Gastroesophageal sphincter (tissue), 4 donors: ENCODE measurements around the gene USPL1. TPM values are rescaled to one million over a fixed set of nuclear protein-coding genes. Genes with fewer than 3 reads are reported as not detected.

ENCODE experiments used
- ATAC-seq: fragments of 150-250 bp; one replicate; pipeline ENCODE4 v1.9.1; 2016; ENCODE audit warnings: mild to moderate bottlenecking, moderate library complexity
- H3K27ac ChIP-seq, 4 donors: fragments of 200-600 bp; sonication (generic) in 3 of 4; 1 replicate in 3 of 4; 2 replicates in 1 of 4; pipeline ENCODE4 v1.5.1; 2016 to 2019
- H3K27me3 ChIP-seq: fragments of 200-600 bp; sonication (generic); one replicate; pipeline ENCODE4 v1.5.1; 2019
- H3K36me3 ChIP-seq, 2 donors: fragments of 200-600 bp; sonication (generic); one replicate each; pipeline ENCODE4 v1.5.1; 2019; ENCODE audit warnings: control low read depth in 1 of 2
- H3K4me1 ChIP-seq, 3 donors: fragments of 200-600 bp; sonication (generic); 1 replicate in 2 of 3; 2 replicates in 1 of 3; pipeline ENCODE4 v1.5.1; 2016 to 2019; ENCODE audit warnings: control low read depth in 2 of 3
- H3K4me3 ChIP-seq, 2 donors: fragments of 200-600 bp; sonication (generic); one replicate each; pipeline ENCODE4 v1.5.1; 2019; ENCODE audit warnings: mild to moderate bottlenecking in 1 of 2, moderate library complexity in 1 of 2
- H3K9me3 ChIP-seq, 3 donors: fragments of 200-600 bp; sonication (generic); one replicate each; pipeline ENCODE4 v1.5.1; 2017 to 2019; ENCODE audit warnings: control low read depth in 2 of 3
- CTCF ChIP-seq, 4 experiments: fragments of 200-600 bp in 2 of 4; fragments of 450-650 bp in 2 of 4; sonication (generic) in 1 of 4; IDR thresholded peaks; one replicate each; pipeline ENCODE4 v1.5.1; 2017 to 2019; ENCODE audit warnings: antibody characterized with exemption in 4 of 4, mild to moderate bottlenecking in 2 of 4, moderate library complexity in 2 of 4
- EP300 ChIP-seq: sonication (generic); formaldehyde crosslinking; IDR thresholded peaks from one replicate; pipeline ENCODE4 v1.6.1; 2017; ENCODE audit warnings: antibody characterized with exemption, mild to moderate bottlenecking
- POLR2A ChIP-seq, 2 donors: fragments of 450-650 bp; IDR thresholded peaks; one replicate each; pipeline ENCODE4 v1.6.1; 2017; ENCODE audit warnings: antibody characterized with exemption in 2 of 2, mild to moderate bottlenecking in 2 of 2, moderate library complexity in 1 of 2
- POLR2AphosphoS5 ChIP-seq: sonication (generic); formaldehyde crosslinking; IDR thresholded peaks from one replicate; pipeline ENCODE4 v1.6.1; 2017; ENCODE audit warnings: antibody characterized with exemption
- WGBS, 2 donors: methylation state at CpG; one replicate each; pipeline ENCODE4 v1.1.5; 2018; ENCODE audit warnings: low coverage in 1 of 2; 5-methylcytosine and 5-hydroxymethylcytosine counted together
- total RNA-seq, 4 donors: library from RNA; depleted of rRNA; stranded (reverse); fragments of >200 nt; gene quantifications; one replicate each; pipeline ENCODE4 v1.1.0, GENCODE V29; 2016

USPL1 gene
- total RNA-seq, 4 donors from 2014 or later: 17.3 to 30.2 (median 23.5) TPM

GRCh38 chr13:30587231-30587630, 30.5 kb upstream of the USPL1 start:
- Histone ChIP-seq H3K9me3 (no peaks in the 10 kb centered on the region), H3K36me3 (no peaks in the 10 kb centered on the region), H3K4me3 (no peak overlapping the region), H3K27me3 (no peaks in the 10 kb centered on the region), H3K27ac (no peak overlapping the region), H3K4me1 (no peaks in the 10 kb centered on the region)
- ATAC-seq: no peak
- TF ChIP-seq POLR2AphosphoS5 (no peak), CTCF (IDR thresholded peaks at IDR 0.05) (no peak), POLR2A (IDR thresholded peaks at IDR 0.05) (no peak), EP300 (no peak)
- 83 to 100% methylated on average over 1 of the region's 1 CpG for WGBS, 2 donors

DNA sequence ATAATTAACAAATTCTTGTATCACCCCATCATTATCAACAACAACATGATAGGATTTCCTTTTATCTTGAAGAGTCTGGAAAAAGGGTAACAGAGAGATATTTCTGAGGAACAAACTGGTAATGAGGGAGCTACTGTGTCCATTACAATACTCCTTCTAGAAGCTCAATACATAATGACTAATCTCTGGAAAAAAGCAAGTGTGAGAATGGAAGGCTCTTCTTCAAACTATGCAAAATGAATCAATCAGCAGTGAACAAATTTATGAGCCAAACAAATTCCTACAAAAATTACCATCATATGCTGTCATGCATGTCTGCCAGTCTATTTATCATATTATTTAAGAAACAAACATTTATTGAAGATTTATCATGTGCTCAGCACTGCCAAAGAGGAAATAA, 30.0 kb upstream of the USPL1 start:
- ATAC-seq: no peak
- Histone ChIP-seq H3K4me1 (no peaks in the 10 kb centered on the region), H3K27me3 (no peaks in the 10 kb centered on the region), H3K36me3 (no peaks in the 10 kb centered on the region), H3K27ac (no peak overlapping the region), H3K9me3 (no peaks in the 10 kb centered on the region), H3K4me3 (no peak overlapping the region)
- TF ChIP-seq POLR2A (IDR thresholded peaks at IDR 0.05) (no peak), CTCF (IDR thresholded peaks at IDR 0.05) (no peak), POLR2AphosphoS5 (no peak), EP300 (no peak)

GRCh38 chr13:30593001-30593400, 24.7 kb upstream of the USPL1 start:
- WGBS, 2 donors: 50 to 92% methylated on average over 1 to 2 of the region's 2 CpGs
- no peaks in the 10 kb centered on the region for H3K27me3 ChIP-seq
- H3K4me3 ChIP-seq: no peak overlapping the region
- H3K9me3 ChIP-seq: no peaks in the 10 kb centered on the region
- no peaks in the 10 kb centered on the region for H3K36me3 ChIP-seq
- H3K27ac ChIP-seq: no peak overlapping the region
- no peaks in the 10 kb centered on the region for H3K4me1 ChIP-seq
- no peak for TF ChIP-seq CTCF (IDR thresholded peaks at IDR 0.05)
- TF ChIP-seq POLR2AphosphoS5: no peak
- TF ChIP-seq EP300: no peak
- no peak for TF ChIP-seq POLR2A (IDR thresholded peaks at IDR 0.05)
- ATAC-seq: no peak

DNA sequence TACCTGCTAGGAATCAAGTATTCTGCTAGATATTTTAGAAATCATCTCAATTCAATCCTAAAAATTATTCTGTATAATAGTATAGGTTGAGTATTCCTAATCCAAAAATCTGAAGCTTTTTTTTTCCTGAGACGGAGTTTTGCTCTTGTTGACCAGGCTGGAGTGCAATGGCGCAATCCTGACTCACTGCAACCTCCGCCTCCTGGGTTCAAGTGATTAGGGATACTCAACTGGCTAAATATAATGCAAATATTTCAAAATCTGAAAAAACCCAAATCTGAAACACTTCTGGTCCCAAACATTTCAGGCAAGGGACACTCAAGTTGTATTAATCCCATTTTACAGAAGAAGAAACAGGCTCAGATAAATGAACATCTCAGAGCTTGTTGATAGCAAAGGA, 17.2 kb upstream of the USPL1 start:
- Histone ChIP-seq H3K36me3 (no peaks in the 10 kb centered on the region), H3K9me3 (no peaks in the 10 kb centered on the region), H3K27ac (no peak overlapping the region), H3K4me3 (no peak overlapping the region), H3K4me1 (no peaks in the 10 kb centered on the region), H3K27me3 (no peaks in the 10 kb centered on the region)
- TF ChIP-seq EP300 (no peak), POLR2AphosphoS5 (no peak), CTCF (IDR thresholded peaks at IDR 0.05) (no peak), POLR2A (IDR thresholded peaks at IDR 0.05) (no peak)
- ATAC-seq: no peak
- 92 to 100% methylated on average over 1 to 3 of the region's 3 CpGs for WGBS, 2 donors

DNA sequence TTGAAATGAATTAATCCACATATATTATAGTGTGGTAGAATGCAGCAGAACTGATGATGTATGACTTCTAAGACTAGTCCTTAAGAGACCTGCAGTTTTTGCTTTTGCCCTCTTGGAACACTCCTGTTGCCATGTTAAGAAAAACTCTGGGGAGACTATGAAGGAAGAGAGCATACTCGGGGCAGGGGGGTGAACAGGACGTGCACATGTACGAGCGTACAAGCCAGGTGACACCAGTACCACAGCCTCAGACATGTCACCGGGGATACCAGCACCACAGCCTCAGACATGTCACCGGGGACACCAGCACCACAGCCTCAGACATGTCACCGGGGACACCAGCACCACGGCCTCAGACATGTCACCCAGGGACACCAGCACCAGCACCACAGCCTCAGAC, 15.9 kb upstream of the USPL1 start:
- TF ChIP-seq CTCF (IDR thresholded peaks at IDR 0.05) (no peak), POLR2AphosphoS5 (no peak), POLR2A (IDR thresholded peaks at IDR 0.05) (no peak), EP300 (no peak)
- WGBS, 2 donors: no CpG with 5 or more reads among the region's 8 CpGs
- no peak overlapping the region for H3K4me3 ChIP-seq
- ATAC-seq: no peak
- no peaks in the 10 kb centered on the region for H3K36me3 ChIP-seq
- no peak overlapping the region for H3K27ac ChIP-seq
- H3K27me3 ChIP-seq: no peaks in the 10 kb centered on the region
- H3K9me3 ChIP-seq: no peaks in the 10 kb centered on the region
- H3K4me1 ChIP-seq: no peaks in the 10 kb centered on the region
